AML-193 (cell line): ENCODE results near the gene PSG11.
"Not testable (repeated sequence)": the region's sequence is repeated elsewhere in the genome, so short reads cannot be mapped to it uniquely, and the experiment has no call there.

Source experiments
- DNase-seq, 2 experiments: peaks; one replicate each; lab custom pipeline; 2025; lab: John Stamatoyannopoulos, UW

Gene PSG11

DNA sequence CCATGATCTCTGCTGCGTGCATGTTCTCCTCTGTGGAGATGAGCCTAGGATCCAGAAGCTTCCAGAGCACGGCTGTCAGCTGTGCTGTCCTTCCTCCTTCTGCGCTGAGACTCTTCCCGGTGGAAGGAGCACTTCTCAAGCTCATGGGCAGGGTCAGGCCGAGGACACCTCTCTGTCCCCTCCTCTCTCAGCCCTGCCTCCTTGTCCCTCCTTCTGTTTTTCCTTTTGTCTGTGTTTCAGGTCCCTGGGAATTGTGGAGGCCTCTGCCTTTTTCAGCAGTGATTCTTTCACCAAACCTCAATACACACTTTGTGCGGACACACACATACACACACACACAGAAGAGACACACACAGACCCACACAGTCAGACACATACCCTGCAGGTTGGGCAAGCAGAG, at the start of gene PSG11:
Gene PSG11 (minus strand): TSS at position 101 of the 400 bp plus-strand sequence. CDS start 97 bp downstream, at position 4.
- DNase-seq, result not testable (repeated sequence)

DNA sequence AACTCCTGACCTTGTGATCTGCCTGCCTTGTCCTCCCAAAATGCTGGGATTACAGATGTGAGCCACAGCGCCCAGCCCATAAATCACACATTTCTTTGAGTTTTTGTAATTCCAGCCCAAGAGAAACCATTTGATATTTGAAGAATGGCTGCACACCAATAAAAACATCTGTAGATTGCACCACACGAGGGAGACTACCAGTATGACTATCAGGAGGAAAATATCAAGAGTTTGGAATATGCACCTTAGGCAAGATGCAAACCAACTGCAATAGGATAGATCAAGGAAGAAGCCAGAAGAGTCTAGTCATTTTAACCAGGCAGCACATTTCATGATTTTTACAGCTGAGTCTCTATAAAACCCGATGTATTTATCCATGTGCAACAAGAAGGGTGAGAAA, 36.1 kb upstream of the PSG11 start:
- DNase-seq, result not testable (repeated sequence)

DNA sequence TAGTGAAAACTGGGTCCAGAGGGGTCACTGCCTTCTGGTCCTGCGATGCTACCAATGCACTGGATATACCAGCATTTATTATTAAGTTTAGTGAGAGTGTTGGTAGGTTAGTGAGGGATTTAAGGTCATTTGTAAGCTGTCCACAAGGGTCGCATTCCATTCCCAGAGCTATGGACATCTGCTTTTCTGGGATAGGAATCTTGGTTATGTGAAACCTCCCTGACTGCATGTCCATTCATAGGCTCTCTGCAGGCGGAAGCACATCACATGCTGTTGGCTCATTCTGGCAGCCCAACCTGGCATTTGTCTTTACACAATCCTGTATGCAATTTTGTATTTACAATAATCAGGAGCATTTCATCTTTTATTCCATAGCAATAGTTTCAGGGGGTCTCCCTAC, 35.1 kb upstream of the PSG11 start:
- not testable (repeated sequence) for DNase-seq

DNA sequence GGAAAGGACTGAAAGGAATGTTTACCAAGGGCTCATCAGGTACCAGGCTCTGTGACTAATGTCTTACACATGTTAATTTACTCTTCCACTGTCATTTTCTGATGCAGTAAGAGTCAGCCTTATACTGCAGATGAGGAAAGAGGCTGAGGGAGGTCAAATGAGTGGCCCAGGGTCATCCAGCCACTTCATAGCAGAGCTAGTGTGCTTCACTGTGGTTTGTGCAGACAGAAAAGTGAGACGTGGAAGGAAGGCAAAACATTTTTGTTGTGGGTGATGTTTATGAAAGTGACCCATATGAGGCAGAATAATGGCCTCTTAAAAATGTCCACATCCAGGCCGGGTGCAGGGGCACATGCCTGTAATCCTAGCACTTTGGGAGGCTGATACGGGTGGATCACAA, 34.0 kb upstream of the PSG11 start:
- DNase-seq, result not testable (repeated sequence)

DNA sequence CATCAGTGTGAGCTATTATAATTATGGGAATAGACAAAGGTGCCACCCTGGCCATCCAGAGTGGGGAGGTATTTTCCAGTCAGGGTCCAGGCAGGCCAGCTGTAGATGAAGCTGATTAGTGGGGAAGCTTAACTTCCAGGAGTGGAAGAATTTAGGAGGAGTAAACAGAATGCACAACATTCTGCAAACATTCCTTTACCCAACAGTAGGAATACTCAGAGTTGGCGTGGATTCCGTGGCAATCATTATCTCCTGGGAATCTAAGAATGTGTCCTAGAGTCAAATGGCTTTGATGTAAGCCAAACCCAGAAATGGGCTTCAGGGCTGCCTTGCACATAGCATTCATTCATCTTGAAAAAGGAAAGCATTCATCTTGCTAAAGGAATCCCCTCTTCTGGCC, 33.2 kb upstream of the PSG11 start:
- not testable (repeated sequence) for DNase-seq

DNA sequence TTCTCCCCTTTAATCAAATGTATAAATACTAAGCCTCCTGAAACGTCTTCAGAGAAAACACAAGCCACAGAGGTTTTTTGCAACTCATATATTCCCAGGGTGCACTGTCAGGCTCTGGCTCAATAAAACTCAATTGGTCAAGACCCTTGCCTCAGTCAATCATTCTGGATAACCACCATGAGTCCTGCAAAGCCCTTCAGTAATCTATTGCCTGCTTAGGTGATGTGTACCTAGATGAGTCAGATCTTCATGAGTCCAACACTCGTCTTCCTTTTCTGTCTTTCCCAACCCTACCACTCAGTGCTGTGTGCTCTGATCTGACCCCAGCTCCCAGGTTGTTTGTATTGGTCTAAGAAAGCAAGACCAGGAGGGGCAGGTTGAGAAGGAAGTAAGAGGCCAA, 32.2 kb upstream of the PSG11 start:
- not testable (repeated sequence) for DNase-seq

DNA sequence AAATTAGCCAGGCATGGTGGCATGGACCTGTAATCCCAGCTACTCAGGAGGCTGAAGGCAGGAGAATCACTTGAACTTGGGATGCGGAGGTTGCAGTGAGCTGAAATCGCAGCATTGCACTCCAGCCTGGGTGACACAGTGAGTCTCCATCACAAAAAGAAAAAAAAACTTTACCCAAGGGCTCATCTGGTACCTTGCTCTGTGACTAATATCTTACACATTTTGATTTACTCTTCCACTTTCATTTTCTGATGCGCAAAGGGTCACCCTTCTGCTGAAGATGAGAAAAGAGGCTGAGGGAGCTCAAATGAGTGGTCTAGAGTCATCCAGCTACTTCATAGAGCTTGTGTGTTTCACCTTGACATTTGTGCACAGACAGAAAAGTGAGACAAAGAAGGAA, 21.7 kb upstream of the PSG11 start:
- DNase-seq, result not testable (repeated sequence)

DNA sequence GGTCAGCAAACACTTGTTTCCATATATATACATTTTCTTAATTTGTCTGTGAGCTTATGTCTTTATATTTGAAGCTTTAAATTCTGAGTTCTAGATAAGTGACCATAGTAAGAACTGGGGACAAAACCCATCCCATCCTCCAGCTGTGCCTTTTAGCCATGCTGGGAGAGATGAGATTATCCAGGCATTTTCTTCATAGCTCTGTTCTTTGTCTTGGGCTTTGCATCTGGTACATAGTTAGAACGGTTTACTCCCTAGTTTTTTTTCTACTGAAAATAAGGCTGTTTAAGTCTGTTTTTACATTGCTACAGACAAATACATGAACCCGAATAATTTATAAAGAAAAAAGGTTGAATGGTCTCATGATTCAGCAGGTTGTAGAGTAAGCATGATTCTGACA, 20.3 kb upstream of the PSG11 start:
- not testable (repeated sequence) for DNase-seq

DNA sequence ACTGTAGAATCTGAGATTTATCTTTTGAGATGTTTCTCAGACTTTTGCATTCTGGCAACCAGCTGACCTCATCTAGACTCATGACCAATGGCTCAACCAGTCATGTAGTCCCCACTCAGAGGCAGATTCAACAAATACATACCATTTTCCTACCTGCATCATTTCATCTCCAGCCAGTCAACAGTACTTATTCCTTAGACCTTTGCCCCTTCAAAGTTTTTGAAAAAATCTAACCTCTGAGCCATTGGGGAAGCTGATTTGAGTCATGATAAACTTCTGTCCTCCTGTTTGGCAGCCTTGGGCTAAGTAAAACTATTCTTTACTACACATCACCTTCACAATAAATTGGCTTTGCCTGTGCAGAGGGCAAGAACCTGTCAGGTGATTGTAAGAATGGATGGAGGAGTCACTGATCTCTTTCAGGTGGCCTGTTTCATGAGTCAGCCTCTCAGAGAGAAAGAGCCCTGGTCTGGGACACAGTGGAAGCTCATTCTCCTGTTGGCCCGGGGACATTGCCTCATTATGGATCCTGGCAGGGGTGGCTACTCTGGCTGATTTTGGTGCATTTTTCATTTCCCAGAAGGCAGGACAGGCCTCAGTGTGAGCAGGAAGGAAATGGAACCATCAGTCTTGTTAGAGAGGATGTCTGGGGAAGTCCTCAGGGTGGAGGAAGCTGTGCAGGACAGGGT, 17.4 kb upstream of the PSG11 start:
- not testable (repeated sequence) for DNase-seq

DNA sequence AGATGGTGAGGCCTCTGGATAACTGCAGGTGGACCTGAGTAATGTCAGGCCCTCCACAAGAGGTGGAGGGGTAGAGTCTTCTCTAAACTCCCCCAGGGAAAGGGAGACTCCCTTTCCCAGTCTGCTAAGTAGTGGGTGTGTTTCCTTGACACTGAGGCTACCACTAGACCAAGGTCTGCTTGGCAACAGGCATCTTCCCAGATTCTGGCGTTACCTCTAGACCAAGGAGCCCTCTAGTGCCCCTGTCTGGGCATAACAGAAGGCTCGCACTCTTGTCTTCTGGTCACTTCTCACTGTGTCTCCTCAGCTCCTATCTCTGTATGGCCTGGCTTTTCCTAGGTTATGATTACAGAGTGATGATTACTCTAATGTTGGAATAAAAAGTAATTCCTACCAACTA, 5.4 kb upstream of the PSG11 start:
- DNase-seq, result not testable (repeated sequence)

DNA sequence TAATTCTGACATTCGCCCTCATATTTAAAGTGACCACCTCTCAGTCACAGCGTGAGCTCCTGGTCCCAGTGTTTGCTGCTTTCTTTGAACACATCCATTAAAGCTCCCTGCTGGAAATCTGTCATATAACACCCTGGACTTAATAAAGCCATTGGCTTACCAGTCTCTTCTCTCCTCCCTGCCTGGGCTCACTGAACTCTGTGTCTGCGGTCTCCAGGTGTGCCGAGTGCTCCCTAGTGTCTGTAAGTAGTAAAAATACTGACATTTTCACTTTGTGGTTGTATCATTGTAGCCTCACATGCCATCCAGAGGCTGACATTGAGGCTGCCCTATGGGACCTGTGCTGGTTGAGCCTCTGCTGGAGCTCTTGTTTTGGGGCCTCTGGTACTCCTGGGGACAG, 2.6 kb upstream of the PSG11 start:
- no peak for DNase-seq

DNA sequence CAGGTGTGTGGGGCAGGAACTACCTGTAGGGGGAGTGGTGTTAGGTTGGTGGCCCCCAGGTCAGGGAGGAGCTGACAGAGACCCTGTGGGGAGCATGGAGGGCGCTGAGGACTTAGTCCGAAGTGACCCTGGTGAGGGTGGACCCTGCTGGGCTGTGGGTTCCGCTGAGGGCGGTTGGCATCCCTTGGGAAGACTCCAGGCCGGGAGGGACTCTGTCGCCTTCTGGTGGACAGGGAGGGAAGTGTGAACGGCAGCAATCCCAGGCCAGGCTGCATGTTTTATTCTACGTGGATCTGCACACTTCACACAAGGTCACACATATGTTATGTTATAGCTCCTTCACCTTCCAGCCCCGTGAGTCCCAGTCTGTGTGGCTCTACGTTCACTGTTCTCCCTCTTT, 1.7 kb upstream of the PSG11 start:
- not testable (repeated sequence) for DNase-seq

DNA sequence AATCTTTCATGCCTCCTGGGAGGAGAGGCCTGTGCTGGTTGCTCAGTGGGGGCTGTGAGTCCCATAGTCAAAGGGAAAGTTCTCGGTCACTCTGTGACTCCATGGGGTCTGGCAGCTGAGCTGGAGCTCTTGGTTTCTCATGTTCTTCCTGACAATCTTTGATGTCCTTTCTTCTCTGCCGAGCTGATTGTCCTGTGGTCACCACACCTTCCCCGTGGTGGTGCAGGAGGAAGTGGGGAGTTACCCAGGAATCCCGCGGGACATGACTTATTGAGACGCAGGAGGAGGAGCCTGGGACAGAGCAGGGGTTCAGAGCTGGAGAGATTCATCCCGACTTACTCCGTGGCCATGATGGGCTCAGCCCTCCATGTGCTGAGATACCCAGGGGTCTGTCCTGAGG, 792 bp upstream of the PSG11 start:
- DNase-seq, result not testable (repeated sequence)

DNA sequence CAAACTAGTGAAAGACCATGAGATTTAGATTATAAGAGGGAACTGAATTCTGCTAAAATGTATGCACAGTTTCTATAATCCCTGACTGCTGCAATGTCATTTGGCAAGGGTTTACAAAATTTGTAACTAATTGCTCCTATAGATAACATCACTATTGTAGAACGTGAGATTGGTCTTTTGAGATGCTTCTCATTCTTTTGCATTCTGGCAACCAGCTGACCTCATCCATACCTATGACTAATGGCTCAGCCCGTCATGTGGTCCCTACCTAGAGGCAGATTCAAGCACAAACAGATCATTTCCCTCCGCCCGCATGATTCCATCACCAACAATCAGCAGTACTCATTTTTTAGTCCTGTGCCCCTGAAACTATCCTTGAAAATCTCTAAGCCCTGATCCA, 4.2 kb downstream of the PSG11 start:
- not testable (repeated sequence) for DNase-seq

DNA sequence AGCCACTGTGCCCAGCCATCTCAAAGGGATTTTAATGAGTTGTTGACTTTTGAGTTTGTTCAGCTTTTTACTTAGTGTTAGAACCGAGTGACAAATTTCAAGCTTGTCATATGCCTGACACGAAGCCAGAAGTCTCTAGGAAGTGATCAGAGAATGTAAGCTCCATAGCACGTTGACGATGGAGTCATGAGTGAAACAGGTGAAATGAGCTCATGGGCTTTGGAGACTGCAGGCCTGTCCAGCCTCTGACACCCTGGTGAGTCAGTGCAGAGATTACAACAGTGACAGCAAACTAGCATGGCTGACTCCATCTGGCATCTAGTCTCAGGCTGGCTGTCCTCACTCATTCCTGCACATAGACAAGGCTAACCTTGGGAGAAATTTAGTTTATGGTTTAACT, 4.6 kb downstream of the PSG11 start:
- DNase-seq, result not testable (repeated sequence)

DNA sequence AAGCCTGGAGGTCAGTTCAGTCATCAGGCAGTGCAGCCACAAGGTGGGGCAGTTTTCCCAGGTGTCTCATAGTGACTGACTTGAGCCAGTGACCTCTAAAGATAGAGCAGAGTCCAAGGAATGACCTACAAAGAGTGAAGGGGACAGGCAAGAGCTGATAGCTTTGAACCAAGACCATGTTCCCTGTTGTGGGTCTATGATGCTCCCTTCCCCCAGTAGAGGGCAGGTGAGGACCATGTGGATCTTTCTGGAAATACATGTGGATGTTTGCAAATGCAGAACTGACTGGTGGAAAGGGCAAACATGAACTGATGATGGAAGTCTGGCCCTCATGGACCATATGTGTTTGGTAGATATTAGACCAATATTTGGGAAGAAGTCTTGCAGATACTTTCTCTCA, 6.7 kb downstream of the PSG11 start:
- DNase-seq, result not testable (repeated sequence)

DNA sequence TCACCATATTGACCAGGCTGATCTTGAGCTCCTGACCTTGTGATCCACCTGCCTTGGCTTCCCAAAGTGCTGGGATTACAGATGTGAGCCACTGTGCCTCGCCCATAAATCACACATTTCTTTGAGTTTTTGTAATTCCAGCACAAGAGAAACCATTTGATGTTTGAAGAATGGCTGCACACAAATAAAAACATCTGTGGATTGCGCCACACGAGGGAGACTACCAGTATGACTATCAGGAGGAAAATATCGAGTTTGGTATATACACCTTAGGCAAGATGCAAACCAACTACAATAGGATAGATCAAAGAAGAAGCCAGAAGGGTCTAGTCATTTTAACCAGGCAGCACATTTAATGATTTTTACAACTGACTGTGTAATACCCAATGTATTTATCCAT, 20.4 kb downstream of the PSG11 start:
- DNase-seq, result not testable (repeated sequence)

DNA sequence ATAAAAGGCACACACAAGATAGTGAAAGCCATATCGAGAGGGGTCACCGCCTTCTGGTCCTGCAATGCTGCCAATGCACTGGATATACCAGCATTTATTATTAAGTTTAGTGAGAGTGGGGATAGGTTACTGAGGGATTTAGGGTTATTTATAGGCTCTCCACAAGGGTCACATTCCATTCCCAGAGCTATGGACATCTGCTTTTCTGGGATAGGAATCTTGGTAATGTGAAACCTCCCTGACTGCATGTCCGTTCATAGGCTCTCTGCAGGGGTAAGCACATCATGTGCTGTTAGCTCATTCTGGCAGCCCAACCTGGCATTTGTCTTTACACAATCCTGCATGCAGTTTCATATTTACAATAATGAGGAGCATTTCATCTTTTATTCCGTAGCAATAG, 21.4 kb downstream of the PSG11 start:
- DNase-seq, result not testable (repeated sequence)

DNA sequence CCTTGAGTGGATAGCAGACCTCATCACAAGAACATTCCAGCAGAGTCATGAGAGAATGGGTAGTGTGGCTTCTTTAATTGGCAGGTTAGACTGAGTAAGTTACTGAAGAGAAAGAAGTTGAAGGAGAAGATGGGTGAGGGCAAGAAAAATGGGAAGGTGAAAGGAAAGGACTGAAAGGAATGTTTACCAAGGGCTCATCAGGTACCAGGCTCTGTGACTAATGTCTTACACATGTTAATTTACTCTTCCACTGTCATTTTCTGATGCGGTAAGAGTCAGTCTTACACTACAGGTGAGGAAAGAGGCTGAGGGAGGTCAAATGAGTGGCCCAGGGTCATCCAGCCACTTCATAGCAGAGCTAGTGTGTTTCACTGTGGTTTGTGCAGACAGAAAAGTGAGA, 22.6 kb downstream of the PSG11 start:
- not testable (repeated sequence) for DNase-seq

DNA sequence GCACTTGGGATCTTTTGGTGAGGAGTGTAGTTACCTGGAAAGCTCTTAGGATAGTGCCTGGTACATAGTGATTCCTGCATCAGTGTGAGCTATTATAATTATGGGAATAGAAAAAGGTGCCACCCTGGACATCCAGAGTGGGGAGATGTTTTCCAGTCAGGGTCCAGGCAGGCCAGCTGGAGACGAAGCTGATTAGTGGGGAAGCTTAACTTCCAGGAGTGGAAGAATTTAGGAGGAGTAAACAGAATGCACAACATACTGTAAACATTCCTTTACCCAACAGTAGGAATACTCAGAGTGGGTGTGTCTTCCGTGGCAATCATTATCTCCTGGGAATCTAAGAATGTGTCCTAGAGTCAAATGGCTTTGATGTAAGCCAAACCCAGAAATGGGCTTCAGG, 23.3 kb downstream of the PSG11 start:
- not testable (repeated sequence) for DNase-seq

DNA sequence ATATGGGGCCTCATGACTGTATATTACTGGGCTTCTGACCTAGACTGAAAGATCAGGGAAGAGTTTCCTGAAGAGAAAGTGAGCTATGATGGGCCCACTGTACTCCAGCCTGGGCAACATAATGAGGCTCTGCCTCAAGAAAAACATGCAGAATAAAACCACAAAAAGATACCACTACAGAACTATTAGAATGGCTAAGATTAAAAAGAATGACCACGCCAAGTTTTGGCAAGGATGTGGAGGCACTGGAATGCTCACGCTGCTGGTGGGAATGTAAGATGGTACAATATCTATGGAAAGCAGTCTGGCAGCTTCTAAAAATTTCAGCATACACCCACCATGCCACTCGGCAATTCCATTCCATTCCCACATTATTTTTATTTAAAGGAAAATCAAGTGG, 30.1 kb downstream of the PSG11 start:
- not testable (repeated sequence) for DNase-seq

DNA sequence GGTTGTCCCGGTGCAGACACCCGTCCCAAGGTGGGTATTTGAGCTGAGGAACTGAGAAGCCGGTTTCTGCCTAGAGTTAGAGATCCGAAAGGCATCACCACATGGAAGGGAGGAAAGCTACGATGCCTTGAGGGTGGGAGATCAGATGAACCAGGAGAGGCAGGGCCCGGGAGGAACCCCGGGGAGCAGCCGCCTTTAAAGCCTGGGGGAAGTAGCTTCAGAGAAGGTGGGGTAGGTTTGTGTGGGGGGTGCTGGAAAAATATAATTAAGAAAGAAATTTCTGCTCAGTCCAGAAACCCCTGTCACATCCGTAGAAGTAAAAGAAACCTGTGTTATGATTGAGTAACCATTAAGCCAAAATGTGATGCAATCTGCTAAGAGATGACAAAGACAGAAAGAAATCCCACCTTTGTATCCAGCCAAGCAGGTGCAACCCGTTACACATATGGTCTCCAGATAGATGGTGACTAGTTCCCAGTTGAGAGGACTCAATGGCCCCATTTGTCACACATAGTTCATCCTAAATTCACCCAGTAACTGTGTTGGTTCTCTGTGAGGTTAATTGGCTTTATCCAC, 34.2 kb downstream of the PSG11 start:
- DNase-seq, result not testable (repeated sequence)

DNA sequence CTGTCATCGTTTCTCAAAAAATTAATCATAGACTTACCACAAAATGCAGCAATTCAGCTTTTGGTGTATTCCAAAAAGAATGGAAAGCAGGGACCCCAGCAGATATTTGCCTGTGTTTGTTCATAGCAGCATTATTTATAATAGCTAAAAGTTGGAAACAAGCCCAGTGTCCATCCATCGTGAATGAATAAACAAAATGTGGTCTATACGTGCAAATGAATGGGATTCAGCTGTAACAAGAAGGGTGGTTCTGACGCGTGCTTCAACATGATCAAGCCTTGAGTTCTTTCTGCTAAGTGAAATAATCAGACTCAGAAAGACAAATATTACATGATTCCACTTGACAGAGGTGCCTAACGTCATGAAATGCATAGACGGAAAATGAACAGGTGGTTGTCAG, 36.4 kb downstream of the PSG11 start:
- DNase-seq, result no peak

DNA sequence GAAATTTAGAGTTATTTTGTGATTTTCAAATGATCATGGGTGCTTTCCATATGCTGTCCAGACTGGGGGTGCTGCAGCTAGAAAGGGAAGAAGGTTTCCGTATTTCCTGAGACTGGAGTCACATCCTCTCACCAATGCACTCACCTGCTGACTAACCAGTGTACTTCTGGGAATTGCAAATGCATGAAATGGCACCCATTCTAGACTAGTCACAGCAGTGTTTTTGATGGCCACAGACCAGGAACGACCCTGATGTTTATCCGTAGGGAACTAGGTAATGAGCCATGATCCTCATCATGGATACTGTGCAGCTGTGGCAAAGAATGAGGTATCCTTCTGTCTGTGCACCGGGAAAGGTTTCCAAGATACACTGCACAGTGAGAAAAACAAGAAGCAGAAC, 37.1 kb downstream of the PSG11 start:
- not testable (repeated sequence) for DNase-seq
